Smooth muscle cell (in vitro differentiated cells): Measurements from ENCODE around the gene UPP1. TPM values are rescaled to one million over a fixed set of nuclear protein-coding genes. Genes with fewer than 3 reads are reported as not detected.
"Not testable (repeated sequence)": the region's sequence is repeated elsewhere in the genome, so short reads cannot be mapped to it uniquely, and the experiment has no call there.

Experiments used
- DNase-seq: peaks from one replicate; lab custom pipeline; 2025; ENCODE audit not compliant: unreplicated experiment; lab: John Stamatoyannopoulos, UW
- H2AFZ ChIP-seq: fragments of 200-600 bp; sonication (generic); 2 replicates; pipeline ENCODE4 v1.6.0; 2016; ENCODE audit warnings: antibody characterized with exemption, low read depth, mild to moderate bottlenecking
- H3F3A ChIP-seq: fragments of 200-600 bp; sonication (generic); 2 replicates; pipeline ENCODE4 v1.6.0; 2017; ENCODE audit warnings: antibody characterized with exemption, low read depth
- H3K27ac ChIP-seq: fragments of 200-600 bp; sonication (generic); 2 replicates; pipeline ENCODE4 v1.5.1; 2016; ENCODE audit warnings: low read depth, mild to moderate bottlenecking
- H3K27me3 ChIP-seq: fragments of 200-600 bp; sonication (generic); 2 replicates; pipeline ENCODE4 v1.6.1; 2016; ENCODE audit warnings: low read depth, mild to moderate bottlenecking
- H3K36me3 ChIP-seq: fragments of 200-600 bp; sonication (generic); 2 replicates; pipeline ENCODE4 v1.5.1; 2016; ENCODE audit warnings: low read depth
- H3K4me1 ChIP-seq: fragments of 200-600 bp; sonication (generic); 2 replicates; pipeline ENCODE4 v1.5.1; 2016; ENCODE audit warnings: low read depth
- H3K4me2 ChIP-seq: fragments of 200-600 bp; sonication (generic); 2 replicates; pipeline ENCODE4 v1.6.0; 2016; ENCODE audit warnings: mild to moderate bottlenecking
- H3K4me3 ChIP-seq: fragments of 200-600 bp; sonication (generic); 2 replicates; pipeline ENCODE4 v1.5.1; 2016; ENCODE audit warnings: mild to moderate bottlenecking
- H3K79me2 ChIP-seq: fragments of 200-600 bp; sonication (generic); 2 replicates; pipeline ENCODE4 v1.6.0; 2016; ENCODE audit warnings: low read depth, mild to moderate bottlenecking
- H3K9ac ChIP-seq: fragments of 200-600 bp; sonication (generic); 2 replicates; pipeline ENCODE4 v1.6.0; 2016; ENCODE audit warnings: low read depth
- H3K9me3 ChIP-seq: fragments of 200-600 bp; sonication (generic); replicated peaks from 2 replicates; pipeline ENCODE4 v1.5.1; 2016; ENCODE audit warnings: low read depth
- H4K20me1 ChIP-seq: fragments of 200-600 bp; sonication (generic); 2 replicates; pipeline ENCODE4 v1.6.0; 2016; ENCODE audit warnings: low read depth
- CTCF ChIP-seq: fragments of 200-600 bp; sonication (generic); IDR thresholded peaks from 2 replicates; pipeline ENCODE4 v1.5.1; 2017; ENCODE audit warnings: borderline replicate concordance, mild to moderate bottlenecking, antibody characterized with exemption; ENCODE audit not compliant: insufficient read depth, poor library complexity, severe bottlenecking
- WGBS: methylation state at CpG from one replicate; pipeline ENCODE4 v1.1.7; 2016; ENCODE audit warnings: low lambda C conversion rate; 5-methylcytosine and 5-hydroxymethylcytosine counted together
- polyA plus RNA-seq: library from polyadenylated mRNA; unstranded; fragments of >200 nt; fragmentation: Nextera tagmentation; extraction: Ambion mirVana; gene quantifications from 2 replicates; pipeline ENCODE4 v1.2.1, GENCODE V29; 2016
- total RNA-seq: library from RNA; depleted of rRNA; stranded (reverse); fragments of >200 nt; gene quantifications from 2 replicates; pipeline ENCODE4 v1.2.3, GENCODE V29; 2014

UPP1 gene
- total and polyA plus RNA-seq, 2 experiments from 2014 or later = 23.6 to 43.8 TPM

GRCh38 chr7:48141521-48141920 is 52.5 kb downstream of the UPP1 start:
- Histone ChIP-seq H3K27ac (no peak overlapping the region), H3K4me3 (no peak overlapping the region)

GRCh38 chr7:48144291-48144768 is 55.3 kb downstream of the UPP1 start:
- WGBS = 90% methylated on average over 4 of the region's 4 CpGs
- no peak for DNase-seq
- no peaks in the 10 kb centered on the region for H3K36me3 ChIP-seq
- no peaks in the 10 kb centered on the region for H3K79me2 ChIP-seq
- no peak overlapping the region for H3K9ac ChIP-seq
- H3K9me3 ChIP-seq = no peaks in the 10 kb centered on the region
- no peaks in the 10 kb centered on the region for H3F3A ChIP-seq
- no peaks in the 10 kb centered on the region for H4K20me1 ChIP-seq
- no peaks in the 10 kb centered on the region for H3K4me1 ChIP-seq
- H3K4me3 ChIP-seq = no peak overlapping the region
- H3K27ac ChIP-seq = no peak overlapping the region
- H3K27me3 ChIP-seq = no peaks in the 10 kb centered on the region
- H2AFZ ChIP-seq = no peak overlapping the region
- TF ChIP-seq CTCF = no peak
- H3K4me2 ChIP-seq = no peak overlapping the region

More at GRCh38 chr7:48141521-48141920, 52.5 kb downstream of the UPP1 start:
- no peak for TF ChIP-seq CTCF
- Histone ChIP-seq H3K36me3 (no peaks in the 10 kb centered on the region), H2AFZ (no peak overlapping the region), H3K27me3 (no peaks in the 10 kb centered on the region), H3K9me3 (no peaks in the 10 kb centered on the region), H3F3A (no peaks in the 10 kb centered on the region), H4K20me1 (no peaks in the 10 kb centered on the region), H3K4me1 (no peaks in the 10 kb centered on the region), H3K79me2 (no peaks in the 10 kb centered on the region), H3K9ac (no peak overlapping the region), H3K4me2 (no peak overlapping the region)
- DNase-seq = no peak
- 86% methylated on average over 1 of the region's 1 CpG for WGBS

GRCh38 chr7:48147078-48147591 is 58.1 kb downstream of the UPP1 start:
- WGBS = 63% methylated on average over 4 of the region's 4 CpGs
- H3K4me2 ChIP-seq = no peak overlapping the region
- no peak overlapping the region for H3K27ac ChIP-seq
- no peaks in the 10 kb centered on the region for H3K9me3 ChIP-seq
- H3K4me1 ChIP-seq = no peaks in the 10 kb centered on the region
- H4K20me1 ChIP-seq = no peaks in the 10 kb centered on the region
- H3K27me3 ChIP-seq = no peaks in the 10 kb centered on the region
- DNase-seq = no peak
- no peaks in the 10 kb centered on the region for H3F3A ChIP-seq
- H3K36me3 ChIP-seq = no peaks in the 10 kb centered on the region
- H3K9ac ChIP-seq = no peak overlapping the region
- H3K4me3 ChIP-seq = no peak overlapping the region
- no peak for TF ChIP-seq CTCF
- no peaks in the 10 kb centered on the region for H3K79me2 ChIP-seq
- H2AFZ ChIP-seq = no peak overlapping the region

- H3K4me2 ChIP-seq, H3K27ac ChIP-seq, H4K20me1 ChIP-seq, H3K27me3 ChIP-seq, H3K4me1 ChIP-seq, H3K9ac ChIP-seq, H3F3A ChIP-seq, H3K9me3 ChIP-seq, DNase-seq, H3K4me3 ChIP-seq, H2AFZ ChIP-seq, H3K36me3 ChIP-seq, H3K79me2 ChIP-seq: not testable (repeated sequence)
- 67% methylated on average over 7 of the region's 7 CpGs for WGBS
These were observed 58.6 kb downstream of the UPP1 start for GRCh38 chr7:48147690-48148089.
